Measurements from ENCODE around the gene WRNIP1. TPM values are rescaled to one million over a fixed set of nuclear protein-coding genes. Genes with fewer than 3 reads are reported as not detected.
A peak's percentile ranks its signal among the peaks of the same experiment; 100 is the strongest.

WRNIP1 gene
- total and polyA plus RNA-seq, 9 of the 15 experiments (the other 6 are each of a cell fraction or from before 2014, with no cell fraction given) = 13.2 to 63.6 (median 48.6) TPM

DNA sequence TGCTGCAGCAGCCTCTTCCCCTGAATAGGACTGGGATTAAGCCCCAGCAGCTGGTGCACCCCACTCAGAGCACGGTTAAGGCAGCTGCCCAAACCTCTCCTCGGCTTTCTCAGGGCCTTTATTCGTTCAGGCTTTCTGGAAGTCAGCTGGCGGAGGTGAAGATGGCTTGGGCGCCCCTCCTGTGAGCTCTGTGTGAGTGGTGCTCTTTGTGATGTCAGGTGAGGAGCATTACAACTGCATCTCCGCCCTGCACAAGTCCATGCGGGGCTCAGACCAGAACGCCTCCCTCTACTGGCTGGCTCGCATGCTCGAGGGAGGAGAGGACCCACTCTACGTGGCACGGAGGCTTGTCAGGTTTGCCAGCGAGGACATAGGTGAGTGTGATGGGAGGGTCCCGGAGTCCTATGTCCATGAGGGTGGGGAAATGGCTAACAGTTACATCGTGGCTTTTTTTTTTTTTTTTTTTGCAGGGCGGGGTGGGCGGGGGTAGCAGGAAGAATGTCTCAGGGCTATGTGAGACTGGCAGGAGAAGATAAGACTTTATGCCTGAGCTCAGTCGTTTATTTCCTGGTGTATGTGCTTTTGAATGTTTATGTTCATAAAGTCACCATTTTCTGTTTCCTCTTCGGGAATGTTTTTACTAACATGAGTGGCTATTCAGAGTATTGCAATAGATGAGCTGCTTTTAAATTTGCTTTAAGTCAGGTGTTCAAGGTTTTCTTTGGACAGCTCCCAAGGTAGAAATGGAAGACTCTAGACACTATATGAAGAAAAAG, 18.2 kb downstream of the WRNIP1 start:
- ATAC-seq = peak; percentile 92
- peak; percentile 43; the same call in 1 of the 2 replicates for TF ChIP-seq SMAD4 (CRISPR knock-in tag; conservative IDR thresholded peaks at IDR 0.05)
- TF ChIP-seq, protein P1, sequence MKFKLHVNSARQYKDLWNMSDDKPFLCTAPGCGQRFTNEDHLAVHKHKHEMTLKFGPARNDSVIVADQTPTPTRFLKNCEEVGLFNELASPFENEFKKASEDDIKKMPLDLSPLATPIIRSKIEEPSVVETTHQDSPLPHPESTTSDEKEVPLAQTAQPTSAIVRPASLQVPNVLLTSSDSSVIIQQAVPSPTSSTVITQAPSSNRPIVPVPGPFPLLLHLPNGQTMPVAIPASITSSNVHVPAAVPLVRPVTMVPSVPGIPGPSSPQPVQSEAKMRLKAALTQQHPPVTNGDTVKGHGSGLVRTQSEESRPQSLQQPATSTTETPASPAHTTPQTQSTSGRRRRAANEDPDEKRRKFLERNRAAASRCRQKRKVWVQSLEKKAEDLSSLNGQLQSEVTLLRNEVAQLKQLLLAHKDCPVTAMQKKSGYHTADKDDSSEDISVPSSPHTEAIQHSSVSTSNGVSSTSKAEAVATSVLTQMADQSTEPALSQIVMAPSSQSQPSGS (CRISPR knock-in tag; IDR thresholded peaks at IDR 0.05) = no peak
- TF ChIP-seq, protein P2, sequence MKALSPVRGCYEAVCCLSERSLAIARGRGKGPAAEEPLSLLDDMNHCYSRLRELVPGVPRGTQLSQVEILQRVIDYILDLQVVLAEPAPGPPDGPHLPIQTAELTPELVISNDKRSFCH (CRISPR knock-in tag; IDR thresholded peaks at IDR 0.05) = no peak
- TF ChIP-seq, protein P2 (tag; IDR thresholded peaks at IDR 0.05) = peak; percentile 55; the same call in 1 of the 2 replicates
- TF ChIP-seq, protein P3, sequence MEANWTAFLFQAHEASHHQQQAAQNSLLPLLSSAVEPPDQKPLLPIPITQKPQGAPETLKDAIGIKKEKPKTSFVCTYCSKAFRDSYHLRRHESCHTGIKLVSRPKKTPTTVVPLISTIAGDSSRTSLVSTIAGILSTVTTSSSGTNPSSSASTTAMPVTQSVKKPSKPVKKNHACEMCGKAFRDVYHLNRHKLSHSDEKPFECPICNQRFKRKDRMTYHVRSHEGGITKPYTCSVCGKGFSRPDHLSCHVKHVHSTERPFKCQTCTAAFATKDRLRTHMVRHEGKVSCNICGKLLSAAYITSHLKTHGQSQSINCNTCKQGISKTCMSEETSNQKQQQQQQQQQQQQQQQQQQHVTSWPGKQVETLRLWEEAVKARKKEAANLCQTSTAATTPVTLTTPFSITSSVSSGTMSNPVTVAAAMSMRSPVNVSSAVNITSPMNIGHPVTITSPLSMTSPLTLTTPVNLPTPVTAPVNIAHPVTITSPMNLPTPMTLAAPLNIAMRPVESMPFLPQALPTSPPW (CRISPR knock-in tag; IDR thresholded peaks at IDR 0.05) = peak; percentile 78
- TF ChIP-seq SMC3 (conservative IDR thresholded peaks at IDR 0.05; ENCODE audit: insufficient read depth, low read depth, low read length) = no peak
- TF ChIP-seq, protein P4, sequence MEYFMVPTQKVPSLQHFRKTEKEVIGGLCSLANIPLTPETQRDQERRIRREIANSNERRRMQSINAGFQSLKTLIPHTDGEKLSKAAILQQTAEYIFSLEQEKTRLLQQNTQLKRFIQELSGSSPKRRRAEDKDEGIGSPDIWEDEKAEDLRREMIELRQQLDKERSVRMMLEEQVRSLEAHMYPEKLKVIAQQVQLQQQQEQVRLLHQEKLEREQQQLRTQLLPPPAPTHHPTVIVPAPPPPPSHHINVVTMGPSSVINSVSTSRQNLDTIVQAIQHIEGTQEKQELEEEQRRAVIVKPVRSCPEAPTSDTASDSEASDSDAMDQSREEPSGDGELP (CRISPR knock-in tag; IDR thresholded peaks at IDR 0.05; ENCODE audit: borderline replicate concordance) = peak; percentile 83
- TF ChIP-seq, protein P5, sequence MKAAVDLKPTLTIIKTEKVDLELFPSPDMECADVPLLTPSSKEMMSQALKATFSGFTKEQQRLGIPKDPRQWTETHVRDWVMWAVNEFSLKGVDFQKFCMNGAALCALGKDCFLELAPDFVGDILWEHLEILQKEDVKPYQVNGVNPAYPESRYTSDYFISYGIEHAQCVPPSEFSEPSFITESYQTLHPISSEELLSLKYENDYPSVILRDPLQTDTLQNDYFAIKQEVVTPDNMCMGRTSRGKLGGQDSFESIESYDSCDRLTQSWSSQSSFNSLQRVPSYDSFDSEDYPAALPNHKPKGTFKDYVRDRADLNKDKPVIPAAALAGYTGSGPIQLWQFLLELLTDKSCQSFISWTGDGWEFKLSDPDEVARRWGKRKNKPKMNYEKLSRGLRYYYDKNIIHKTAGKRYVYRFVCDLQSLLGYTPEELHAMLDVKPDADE (conservative IDR thresholded peaks at IDR 0.05; ENCODE audit: control insufficient read depth, low read depth, low read length) = no peak
- TF ChIP-seq KLF16 (IDR thresholded peaks at IDR 0.05) = no peak
- peak in 1 of 2 experiments; percentile 56; a peak in 2 of 4 replicates for TF ChIP-seq RCOR1 (IDR thresholded peaks at IDR 0.05; ENCODE audit: borderline replicate concordance in 1 of 2, low read depth in 2 of 2, low read length in 2 of 2)
- 0 out of 2 replicates have a peak, but pooled peaks have one; percentile 42 for TF ChIP-seq CREB1 (IDR thresholded peaks at IDR 0.05)
- TF ChIP-seq CREB1 (CRISPR knock-in tag; IDR thresholded peaks at IDR 0.05) = 0 out of 2 replicates have a peak, but pooled peaks have one; percentile 48
- no peak; the same call in 1 of the 2 replicates for TF ChIP-seq POLR2AphosphoS5 (IDR thresholded peaks at IDR 0.05; ENCODE audit: control insufficient read depth, insufficient read depth, low read depth, low read length)
- TF ChIP-seq CAMTA2 (CRISPR knock-in tag; conservative IDR thresholded peaks at IDR 0.05) = no peak
- peak; percentile 66; the same call in 1 of the 2 replicates for TF ChIP-seq EP400 (IDR thresholded peaks at IDR 0.05)

More for the DNA sequence above, 18.2 kb downstream of the WRNIP1 start:
- CTCF ChIA-PET (ENCODE audit: low intra/inter-chr PET ratio) = no interaction called here
- H3K4me3 ChIP-seq = peak overlapping the region; percentile 21; the same call in 1 of the 2 replicates
- peaks cover 53% of the 10 kb centered on the region for H3K79me2 ChIP-seq (ENCODE audit: control insufficient read depth, insufficient read depth, low read length)
- FAIRE-seq = peak; percentile 79
- H4K20me1 ChIP-seq (replicated peaks; ENCODE audit: control insufficient read depth, insufficient read depth, low read length) = 0 out of 2 replicates have a peak, but pooled peaks cover 5% of the 10 kb centered on the region
- H3K36me3 ChIP-seq (ENCODE audit: control insufficient read depth, insufficient read depth, low read length) = peaks cover 83% of the 10 kb centered on the region
- WGBS (ENCODE audit: insufficient coverage, low coverage, missing lambda C conversion rate) = 4% methylated on average over 17 of the region's 19 CpGs
- BruUV-seq (replicated peaks) = no TSS peak
- intact Hi-C loops (cut with micrococcal nuclease) (no loop called here), in situ Hi-C loops (cut with MboI) (loop anchor here (10.0 kb wide), 1 partner anchor 271 kb away; no protein-coding TSS in a partner anchor)
- DNase-seq (ENCODE audit: extremely low read depth in 1 of 4, low spot score in 3 of 4) = peak; percentile 63 to 82 (median 74)
- H3K9me1 ChIP-seq (ENCODE audit: control insufficient read depth, insufficient read depth, low read length) = no peaks in the 10 kb centered on the region
- H3K4me2 ChIP-seq (ENCODE audit: insufficient read depth, low read length) = peak overlapping the region; percentile 81
- H3K9ac ChIP-seq (ENCODE audit: insufficient read depth in 1 of 2, low read depth in 2 of 2, low read length in 2 of 2) = peak overlapping the region; percentile 57 to 87
- H2AFZ ChIP-seq (ENCODE audit: low read depth, low read length) = peak overlapping the region; percentile 92
- peaks cover 19 to 20% of the 10 kb centered on the region in 2 experiments for H3K4me1 ChIP-seq (replicated peaks in 1 of 2; ENCODE audit: control insufficient read depth in 2 of 2, insufficient read depth in 2 of 2, low read length in 2 of 2)
- peak overlapping the region; percentile 61 for H3K27ac ChIP-seq (ENCODE audit: extremely low read depth, low read depth, low read length)
- no peaks in the 10 kb centered on the region for H3K27me3 ChIP-seq (ENCODE audit: control insufficient read depth in 2 of 2, insufficient read depth in 2 of 2, low read length in 2 of 2)
- POLR2A ChIA-PET = interaction anchor here (0.7 to 9.0 kb wide), 18 partner anchors 8 to 331 kb away, joined by 3 to 151 read pairs (median 4); partner anchors contain the start of genes RIPK1, SERPINB1 and WRNIP1
- no peaks in the 10 kb centered on the region for H3K9me3 ChIP-seq (replicated peaks; ENCODE audit: control insufficient read depth, insufficient read depth, low read depth, low read length)
